ENCODE data around the gene PPIP5K2. TPM values are rescaled to one million over a fixed set of nuclear protein-coding genes. Genes with fewer than 3 reads are reported as not detected.
"Not testable (repeated sequence)": the region's sequence is repeated elsewhere in the genome, so short reads cannot be mapped to it uniquely, and the experiment has no call there.

The PPIP5K2 gene
- total RNA-seq, 1 donor from 2014 or later = 32.6 TPM

- no peak for DNase-seq (ENCODE audit: low read depth, low spot score)
Observed at GRCh38 chr5:103122242-103122641, 2.1 kb downstream of the PPIP5K2 start.

GRCh38 chr5:103126557-103126956, 6.5 kb downstream of the PPIP5K2 start:
- DNase-seq (ENCODE audit: low read depth, low spot score) = no peak

- no peak for DNase-seq (ENCODE audit: low read depth, low spot score)
Observed at GRCh38 chr5:103127292-103127817, 7.3 kb downstream of the PPIP5K2 start.

GRCh38 chr5:103128202-103128601, 8.1 kb downstream of the PPIP5K2 start:
- no peak for DNase-seq (ENCODE audit: low read depth, low spot score)

GRCh38 chr5:103132684-103133083, 12.6 kb downstream of the PPIP5K2 start:
- no peak for DNase-seq (ENCODE audit: low read depth, low spot score)

GRCh38 chr5:103133231-103133630, 13.1 kb downstream of the PPIP5K2 start:
- no peak for DNase-seq (ENCODE audit: low read depth, low spot score)

GRCh38 chr5:103135461-103135860, 15.4 kb downstream of the PPIP5K2 start:
- DNase-seq (ENCODE audit: low read depth, low spot score) = no peak

GRCh38 chr5:103138202-103138690, 18.1 kb downstream of the PPIP5K2 start:
- no peak for DNase-seq (ENCODE audit: low read depth, low spot score)

- DNase-seq (ENCODE audit: low read depth, low spot score) = peak; percentile 41
Observed at GRCh38 chr5:103139264-103139865, 19.3 kb downstream of the PPIP5K2 start.

- DNase-seq (ENCODE audit: low read depth, low spot score) = not testable (repeated sequence)
Observed at GRCh38 chr5:103142132-103142531, 22.0 kb downstream of the PPIP5K2 start.

GRCh38 chr5:103145196-103145595, 25.1 kb downstream of the PPIP5K2 start:
- no peak for DNase-seq (ENCODE audit: low read depth, low spot score)

- DNase-seq (ENCODE audit: low read depth, low spot score) = no peak
Observed at GRCh38 chr5:103148213-103148612, 28.1 kb downstream of the PPIP5K2 start.

- DNase-seq (ENCODE audit: low read depth, low spot score) = no peak
Observed at GRCh38 chr5:103151156-103151555, 31.1 kb downstream of the PPIP5K2 start.

- no peak for DNase-seq (ENCODE audit: low read depth, low spot score)
Observed at GRCh38 chr5:103166706-103167105, 46.6 kb downstream of the PPIP5K2 start.

- no peak for DNase-seq (ENCODE audit: low read depth, low spot score)
Observed at GRCh38 chr5:103174147-103174546, 54.0 kb downstream of the PPIP5K2 start.

- DNase-seq (ENCODE audit: low read depth, low spot score) = no peak
Observed at GRCh38 chr5:103177543-103177942, 57.4 kb downstream of the PPIP5K2 start.

GRCh38 chr5:103178167-103178566, 58.1 kb downstream of the PPIP5K2 start:
- no peak for DNase-seq (ENCODE audit: low read depth, low spot score)

GRCh38 chr5:103186152-103186551, 66.1 kb downstream of the PPIP5K2 start:
- no peak for DNase-seq (ENCODE audit: low read depth, low spot score)

GRCh38 chr5:103188436-103188835, 68.3 kb downstream of the PPIP5K2 start:
- DNase-seq (ENCODE audit: low read depth, low spot score) = no peak

- DNase-seq (ENCODE audit: low read depth, low spot score) = no peak
Observed at GRCh38 chr5:103203226-103203625, 83.1 kb downstream of the PPIP5K2 start.

GRCh38 chr5:103204990-103205389, 84.9 kb downstream of the PPIP5K2 start:
- DNase-seq (ENCODE audit: low read depth, low spot score) = not testable (repeated sequence)

GRCh38 chr5:103205991-103206700, 86.0 kb downstream of the PPIP5K2 start:
- DNase-seq (ENCODE audit: low read depth, low spot score) = no peak

- DNase-seq (ENCODE audit: low read depth, low spot score) = no peak
Observed at GRCh38 chr5:103207011-103207410, 86.9 kb downstream of the PPIP5K2 start.
